Vagina (tissue), 2 donors: ENCODE data around the gene EDEM2.
"Not testable (repeated sequence)": the region's sequence is repeated elsewhere in the genome, so short reads cannot be mapped to it uniquely, and the experiment has no call there.

Experiments
- POLR2A ChIP-seq, 2 donors: fragments of 450-650 bp; IDR thresholded peaks; one replicate each; pipeline ENCODE4 v1.6.1; 2017; ENCODE audit warnings: antibody characterized with exemption in 2 of 2, mild to moderate bottlenecking in 2 of 2, moderate library complexity in 2 of 2
- POLR2AphosphoS5 ChIP-seq, 2 donors: sonication (generic); formaldehyde crosslinking; IDR thresholded peaks; one replicate each; pipeline ENCODE4 v1.9.0; 2017; ENCODE audit warnings: antibody characterized with exemption in 2 of 2, mild to moderate bottlenecking in 2 of 2, low read depth in 1 of 2; ENCODE audit not compliant: insufficient read depth in 1 of 2
- TF ChIP-seq, protein P1 (sequence below), 3 experiments: fragments of 450-650 bp in 2 of 3; fragments of 200-600 bp in 1 of 3; sonication (generic) in 1 of 3; IDR thresholded peaks; one replicate each; pipeline ENCODE4 v1.5.1; 2017 to 2019; ENCODE audit warnings: antibody characterized with exemption in 3 of 3, mild to moderate bottlenecking in 2 of 3, moderate library complexity in 2 of 3

DNA sequence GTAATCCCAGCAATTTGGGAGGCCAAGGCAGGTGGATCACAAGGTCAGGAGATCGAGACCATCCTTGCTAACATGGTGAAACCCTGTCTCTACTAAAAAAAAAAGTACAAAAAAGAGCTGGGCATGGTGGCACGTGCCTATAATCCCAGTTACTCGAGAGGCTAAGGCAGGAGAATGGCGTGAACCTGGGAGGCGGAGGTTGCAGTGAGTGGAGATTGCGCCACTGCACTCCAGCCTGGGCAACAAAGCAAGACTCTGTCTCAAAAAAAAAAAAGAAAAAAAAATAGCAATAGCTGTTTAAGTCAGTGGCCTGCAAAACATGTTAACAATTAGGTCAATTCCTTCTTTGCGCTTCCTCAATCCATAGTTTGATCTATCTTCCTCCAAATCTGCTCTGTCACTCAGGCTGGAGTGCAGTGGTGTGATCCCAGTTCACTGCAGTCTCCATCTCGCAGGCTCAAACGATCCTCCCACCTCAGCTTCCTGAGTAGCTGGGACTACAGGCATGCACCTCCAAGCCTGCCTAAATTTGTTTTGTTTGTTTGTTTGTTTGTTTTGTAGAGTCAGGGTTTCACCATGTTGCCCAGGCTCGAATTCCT, 39.7 kb upstream of the EDEM2 start:
- TF ChIP-seq, protein P1, sequence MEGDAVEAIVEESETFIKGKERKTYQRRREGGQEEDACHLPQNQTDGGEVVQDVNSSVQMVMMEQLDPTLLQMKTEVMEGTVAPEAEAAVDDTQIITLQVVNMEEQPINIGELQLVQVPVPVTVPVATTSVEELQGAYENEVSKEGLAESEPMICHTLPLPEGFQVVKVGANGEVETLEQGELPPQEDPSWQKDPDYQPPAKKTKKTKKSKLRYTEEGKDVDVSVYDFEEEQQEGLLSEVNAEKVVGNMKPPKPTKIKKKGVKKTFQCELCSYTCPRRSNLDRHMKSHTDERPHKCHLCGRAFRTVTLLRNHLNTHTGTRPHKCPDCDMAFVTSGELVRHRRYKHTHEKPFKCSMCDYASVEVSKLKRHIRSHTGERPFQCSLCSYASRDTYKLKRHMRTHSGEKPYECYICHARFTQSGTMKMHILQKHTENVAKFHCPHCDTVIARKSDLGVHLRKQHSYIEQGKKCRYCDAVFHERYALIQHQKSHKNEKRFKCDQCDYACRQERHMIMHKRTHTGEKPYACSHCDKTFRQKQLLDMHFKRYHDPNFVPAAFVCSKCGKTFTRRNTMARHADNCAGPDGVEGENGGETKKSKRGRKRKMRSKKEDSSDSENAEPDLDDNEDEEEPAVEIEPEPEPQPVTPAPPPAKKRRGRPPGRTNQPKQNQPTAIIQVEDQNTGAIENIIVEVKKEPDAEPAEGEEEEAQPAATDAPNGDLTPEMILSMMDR (IDR thresholded peaks at IDR 0.05), result not testable (repeated sequence)
- not testable (repeated sequence) for TF ChIP-seq POLR2A (IDR thresholded peaks at IDR 0.05); POLR2AphosphoS5 (IDR thresholded peaks at IDR 0.05; ENCODE audit: insufficient read depth in 1 of 2, low read depth in 1 of 2)
